Measurements from ENCODE around the gene TSPAN13.

TSPAN13 gene

GRCh38 chr7:16774986-16775385 lies 21.4 kb downstream of the TSPAN13 start:
- DNase-seq (ENCODE audit: low read depth in 3 of 3): no peak

GRCh38 chr7:16776053-16776452 lies 22.5 kb downstream of the TSPAN13 start:
- DNase-seq (ENCODE audit: low read depth in 3 of 3): no peak

- no peak for DNase-seq (ENCODE audit: low read depth in 3 of 3)
Observed at GRCh38 chr7:16778476-16778875, 24.9 kb downstream of the TSPAN13 start.

GRCh38 chr7:16779051-16779450 lies 25.5 kb downstream of the TSPAN13 start:
- no peak for DNase-seq (ENCODE audit: low read depth in 3 of 3)

- no peak for DNase-seq (ENCODE audit: low read depth in 3 of 3)
Observed at GRCh38 chr7:16780596-16780995, 27.0 kb downstream of the TSPAN13 start.

- no peak for DNase-seq (ENCODE audit: low read depth in 3 of 3)
Observed at GRCh38 chr7:16785321-16785720, 31.8 kb downstream of the TSPAN13 start.

- DNase-seq (ENCODE audit: low read depth in 3 of 3): no peak
Observed at GRCh38 chr7:16785846-16786245, 32.3 kb downstream of the TSPAN13 start.

GRCh38 chr7:16786257-16786656 lies 32.7 kb downstream of the TSPAN13 start:
- DNase-seq (ENCODE audit: low read depth in 3 of 3): no peak

- no peak for DNase-seq (ENCODE audit: low read depth in 3 of 3)
Observed at GRCh38 chr7:16787127-16787526, 33.6 kb downstream of the TSPAN13 start.

- no peak for DNase-seq (ENCODE audit: low read depth in 3 of 3)
Observed at GRCh38 chr7:16791071-16791470, 37.5 kb downstream of the TSPAN13 start.

- DNase-seq (ENCODE audit: low read depth in 3 of 3): no peak
Observed at GRCh38 chr7:16791905-16792698, 38.5 kb downstream of the TSPAN13 start.

GRCh38 chr7:16794986-16795385 lies 41.4 kb downstream of the TSPAN13 start:
- no peak for DNase-seq (ENCODE audit: low read depth in 3 of 3)

- DNase-seq (ENCODE audit: low read depth in 3 of 3): no peak
Observed at GRCh38 chr7:16795624-16796023, 42.1 kb downstream of the TSPAN13 start.

GRCh38 chr7:16801111-16801542 lies 47.6 kb downstream of the TSPAN13 start:
- DNase-seq (ENCODE audit: low read depth in 3 of 3): no peak

GRCh38 chr7:16801579-16801978 lies 48.0 kb downstream of the TSPAN13 start:
- no peak for DNase-seq (ENCODE audit: low read depth in 3 of 3)

- DNase-seq (ENCODE audit: low read depth in 3 of 3): no peak
Observed at GRCh38 chr7:16803125-16803524, 49.6 kb downstream of the TSPAN13 start.

GRCh38 chr7:16803881-16804673 lies 50.5 kb downstream of the TSPAN13 start:
- DNase-seq (ENCODE audit: low read depth in 3 of 3): no peak

GRCh38 chr7:16804674-16805439 lies 51.3 kb downstream of the TSPAN13 start, which contains the start of gene AGR2:
Gene AGR2 (minus strand): TSS chr7:16804999. CDS start chr7:16801796, 3,203 bp downstream.
- no peak for DNase-seq (ENCODE audit: low read depth in 3 of 3)

- no peak for DNase-seq (ENCODE audit: low read depth in 3 of 3)
Observed at GRCh38 chr7:16805441-16805840, 51.9 kb downstream of the TSPAN13 start.

- DNase-seq (ENCODE audit: low read depth in 3 of 3): no peak
Observed at GRCh38 chr7:16810112-16810511, 56.6 kb downstream of the TSPAN13 start.

GRCh38 chr7:16810573-16810972 lies 57.0 kb downstream of the TSPAN13 start:
- DNase-seq (ENCODE audit: low read depth in 3 of 3): no peak

GRCh38 chr7:16811551-16811950 lies 58.0 kb downstream of the TSPAN13 start:
- DNase-seq (ENCODE audit: low read depth in 3 of 3): no peak
